Osteoblast (primary cell): ENCODE data around the gene GREB1L. TPM values are rescaled to one million over a fixed set of nuclear protein-coding genes. Genes with fewer than 3 reads are reported as not detected.
A peak's percentile ranks its signal among the peaks of the same experiment; 100 is the strongest.

Experiments
- DNase-seq: peaks from one replicate; pipeline ENCODE4 v3.0.0; 2011; ENCODE audit warnings: low spot score, mixed read lengths; ENCODE audit not compliant: insufficient read length; ENCODE audit errors: missing footprints
- H2AFZ ChIP-seq: 2 replicates; pipeline ENCODE4 v1.6.0; 2011; ENCODE audit warnings: mild to moderate bottlenecking, low read length
- H3K27ac ChIP-seq: 2 replicates; pipeline ENCODE4 v1.5.1; 2011; ENCODE audit warnings: mild to moderate bottlenecking, low read depth, low read length, moderate library complexity
- H3K27me3 ChIP-seq: 2 replicates; pipeline ENCODE4 v1.6.0; 2012; ENCODE audit warnings: mild to moderate bottlenecking, control low read depth, inconsistent platforms, low read length, moderate library complexity; ENCODE audit not compliant: insufficient read depth
- H3K36me3 ChIP-seq: 2 replicates; pipeline ENCODE4 v1.5.1; 2011; ENCODE audit warnings: mild to moderate bottlenecking, low read length, control low read depth, moderate library complexity; ENCODE audit not compliant: insufficient read depth
- H3K4me1 ChIP-seq: 2 replicates; pipeline ENCODE4 v1.5.1; 2011; ENCODE audit warnings: mild to moderate bottlenecking, low read length, control low read depth, moderate library complexity; ENCODE audit not compliant: insufficient read depth
- H3K4me2 ChIP-seq: 2 replicates; pipeline ENCODE4 v1.6.0; 2011; ENCODE audit warnings: mild to moderate bottlenecking, low read length; ENCODE audit not compliant: insufficient read depth
- H3K4me3 ChIP-seq: fragments of 200-600 bp; sonication (generic); 3 replicates; pipeline ENCODE4 v1.5.1; 2012; ENCODE audit warnings: mild to moderate bottlenecking, low read length, inconsistent platforms; ENCODE audit not compliant: insufficient read depth
- H3K79me2 ChIP-seq: 2 replicates; pipeline ENCODE4 v1.6.0; 2012; ENCODE audit warnings: mild to moderate bottlenecking, low read length, control low read depth, inconsistent platforms; ENCODE audit not compliant: insufficient read depth
- H3K9me3 ChIP-seq: 2 replicates; pipeline ENCODE4 v1.5.1; 2011; ENCODE audit warnings: low read depth, low read length, control low read depth
- H4K20me1 ChIP-seq: 2 replicates; pipeline ENCODE4 v1.6.0; 2012; ENCODE audit warnings: mild to moderate bottlenecking, low read length, control low read depth; ENCODE audit not compliant: insufficient read depth
- total RNA-seq: library from RNA; depleted of rRNA; stranded (reverse); fragments of >200 nt; gene quantifications from 2 replicates; pipeline ENCODE4 v1.2.3, GENCODE V29; 2012
- TF ChIP-seq, protein P1 (sequence below): IDR thresholded peaks from 2 replicates; pipeline ENCODE4 v1.5.1; 2011; ENCODE audit warnings: mild to moderate bottlenecking, low read depth, low read length, moderate library complexity; ENCODE audit errors: extremely low read depth

Gene GREB1L
- total RNA-seq, 1 donor = 0.36 TPM

DNA sequence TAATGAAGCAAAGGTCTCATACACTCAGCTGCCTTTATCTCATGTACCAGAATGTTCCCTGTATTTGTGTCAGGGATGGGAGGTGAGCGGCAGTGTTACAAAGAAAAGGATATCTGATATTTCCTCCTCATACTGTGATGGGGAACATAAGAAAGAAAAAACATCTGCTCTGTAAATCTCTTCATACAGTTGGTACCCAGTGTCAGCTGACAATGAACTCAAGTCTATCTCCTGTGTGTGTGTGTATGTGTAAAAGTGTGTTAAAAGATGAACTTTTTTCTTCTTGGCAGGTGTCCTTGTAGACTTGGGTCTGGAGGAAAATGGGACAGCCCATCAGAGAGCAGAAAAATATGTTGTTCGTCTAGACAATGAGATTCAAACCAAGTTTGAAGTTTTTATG, 230.7 kb downstream of the GREB1L start:
- Histone ChIP-seq H3K27me3 (peaks cover 4% of the 10 kb centered on the region), H3K36me3 (no peaks in the 10 kb centered on the region), H3K27ac (no peak overlapping the region), H3K4me2 (no peak overlapping the region), H3K79me2 (no peaks in the 10 kb centered on the region), H3K4me3 (no peak overlapping the region), H4K20me1 (no peaks in the 10 kb centered on the region), H3K4me1 (no peaks in the 10 kb centered on the region), H2AFZ (no peak overlapping the region), H3K9me3 (no peaks in the 10 kb centered on the region)
- no peak for DNase-seq
- TF ChIP-seq, protein P1, sequence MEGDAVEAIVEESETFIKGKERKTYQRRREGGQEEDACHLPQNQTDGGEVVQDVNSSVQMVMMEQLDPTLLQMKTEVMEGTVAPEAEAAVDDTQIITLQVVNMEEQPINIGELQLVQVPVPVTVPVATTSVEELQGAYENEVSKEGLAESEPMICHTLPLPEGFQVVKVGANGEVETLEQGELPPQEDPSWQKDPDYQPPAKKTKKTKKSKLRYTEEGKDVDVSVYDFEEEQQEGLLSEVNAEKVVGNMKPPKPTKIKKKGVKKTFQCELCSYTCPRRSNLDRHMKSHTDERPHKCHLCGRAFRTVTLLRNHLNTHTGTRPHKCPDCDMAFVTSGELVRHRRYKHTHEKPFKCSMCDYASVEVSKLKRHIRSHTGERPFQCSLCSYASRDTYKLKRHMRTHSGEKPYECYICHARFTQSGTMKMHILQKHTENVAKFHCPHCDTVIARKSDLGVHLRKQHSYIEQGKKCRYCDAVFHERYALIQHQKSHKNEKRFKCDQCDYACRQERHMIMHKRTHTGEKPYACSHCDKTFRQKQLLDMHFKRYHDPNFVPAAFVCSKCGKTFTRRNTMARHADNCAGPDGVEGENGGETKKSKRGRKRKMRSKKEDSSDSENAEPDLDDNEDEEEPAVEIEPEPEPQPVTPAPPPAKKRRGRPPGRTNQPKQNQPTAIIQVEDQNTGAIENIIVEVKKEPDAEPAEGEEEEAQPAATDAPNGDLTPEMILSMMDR = no peak

DNA sequence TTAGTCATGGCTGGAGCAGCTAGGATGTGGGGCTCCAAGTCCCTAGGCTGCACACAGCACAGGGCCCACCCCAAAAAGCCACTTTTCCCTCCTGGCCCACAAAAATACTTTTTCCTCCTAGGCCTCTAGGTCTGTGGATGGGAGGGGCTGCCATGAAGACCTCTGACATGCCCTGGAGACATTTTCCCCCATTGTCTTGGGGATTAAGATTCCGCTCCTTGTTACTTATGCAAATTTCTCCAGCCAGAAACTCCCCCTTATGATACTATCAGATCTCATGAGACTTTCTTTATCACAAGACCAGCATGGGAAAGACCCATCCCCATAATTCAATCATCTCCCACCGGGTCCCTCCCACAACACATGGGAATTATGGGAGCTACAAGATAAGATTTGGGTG, 232.6 kb downstream of the GREB1L start:
- H4K20me1 ChIP-seq = no peaks in the 10 kb centered on the region
- DNase-seq = no peak
- no peaks in the 10 kb centered on the region for H3K36me3 ChIP-seq
- H3K4me3 ChIP-seq = no peak overlapping the region
- no peaks in the 10 kb centered on the region for H3K9me3 ChIP-seq
- H3K27me3 ChIP-seq = no peaks in the 10 kb centered on the region
- no peak overlapping the region for H2AFZ ChIP-seq
- H3K79me2 ChIP-seq = no peaks in the 10 kb centered on the region
- H3K4me1 ChIP-seq = no peaks in the 10 kb centered on the region
- no peak overlapping the region for H3K4me2 ChIP-seq
- H3K27ac ChIP-seq = no peak overlapping the region
- TF ChIP-seq, protein P1 = no peak

DNA sequence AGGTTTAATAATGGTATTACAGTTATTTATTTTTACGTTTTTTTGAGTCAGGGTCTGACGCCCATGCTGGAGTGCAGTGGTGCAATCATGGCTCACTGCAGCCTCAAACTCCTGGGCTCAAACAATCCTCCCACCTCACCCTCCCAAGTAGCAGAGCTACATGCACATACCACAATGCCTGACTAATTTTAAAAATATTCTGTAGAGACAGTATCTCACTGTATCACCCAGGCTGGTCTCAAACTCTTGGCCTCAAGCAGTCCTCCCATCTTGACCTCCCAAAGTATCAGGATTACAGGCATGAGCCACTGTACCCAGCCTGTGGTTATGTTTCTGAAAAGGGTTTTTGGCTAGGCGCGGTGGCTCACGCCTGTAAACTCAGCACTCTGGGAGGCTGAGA, 237.7 kb downstream of the GREB1L start:
- H3K27ac ChIP-seq = no peak overlapping the region
- no peak overlapping the region for H2AFZ ChIP-seq
- TF ChIP-seq, protein P1 = no peak
- no peak overlapping the region for H3K4me2 ChIP-seq
- no peaks in the 10 kb centered on the region for H3K9me3 ChIP-seq
- no peak for DNase-seq
- H3K4me1 ChIP-seq = no peaks in the 10 kb centered on the region
- no peaks in the 10 kb centered on the region for H3K36me3 ChIP-seq
- H3K79me2 ChIP-seq = no peaks in the 10 kb centered on the region
- H4K20me1 ChIP-seq = no peaks in the 10 kb centered on the region
- H3K4me3 ChIP-seq = no peak overlapping the region
- H3K27me3 ChIP-seq = no peaks in the 10 kb centered on the region

DNA sequence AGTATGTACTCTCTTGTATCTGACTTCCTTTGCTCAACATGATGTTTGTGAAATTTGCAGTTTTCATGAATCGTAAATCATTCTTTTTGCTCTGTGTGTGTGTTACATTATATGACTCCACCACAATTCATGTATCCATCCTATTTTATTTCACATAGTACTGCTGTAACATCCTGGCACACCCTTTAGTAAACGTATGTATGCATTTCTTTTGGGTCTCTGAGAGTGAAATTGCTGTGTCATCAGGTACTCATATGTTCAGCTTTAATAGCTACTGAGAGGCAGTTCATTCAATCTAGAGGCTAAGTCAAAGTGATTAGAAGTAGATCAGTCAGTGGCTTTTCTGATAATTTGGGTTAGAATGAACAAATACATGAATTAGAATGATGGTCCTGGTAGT, 239.7 kb downstream of the GREB1L start:
- H3K4me3 ChIP-seq = no peak overlapping the region
- no peaks in the 10 kb centered on the region for H3K27me3 ChIP-seq
- TF ChIP-seq, protein P1 = no peak
- H3K9me3 ChIP-seq = no peaks in the 10 kb centered on the region
- peaks cover 7% of the 10 kb centered on the region for H3K4me1 ChIP-seq
- no peak overlapping the region for H3K4me2 ChIP-seq
- H4K20me1 ChIP-seq = no peaks in the 10 kb centered on the region
- peak; percentile 50 for DNase-seq
- H3K79me2 ChIP-seq = no peaks in the 10 kb centered on the region
- H3K36me3 ChIP-seq = no peaks in the 10 kb centered on the region
- no peak overlapping the region for H2AFZ ChIP-seq
- no peak overlapping the region for H3K27ac ChIP-seq
